NB4 (cell line): ENCODE results near the gene LRMDA.

Source experiments
- CTCF ChIP-seq: IDR thresholded peaks from one replicate; pipeline ENCODE4 v1.5.1; 2012; ENCODE audit warnings: low read depth, low read length
- MAX ChIP-seq: IDR thresholded peaks from 2 replicates; pipeline ENCODE4 v1.6.1; 2011; ENCODE audit warnings: low read depth, low read length
- POLR2A ChIP-seq: IDR thresholded peaks from 2 replicates; pipeline ENCODE4 v1.6.1; 2011; ENCODE audit warnings: mild to moderate bottlenecking; ENCODE audit not compliant: insufficient read length; ENCODE audit errors: extremely low read depth

- TF ChIP-seq CTCF (no peak), POLR2A (no peak), MAX (no peak)
These were observed 1146.0 kb downstream of the LRMDA start for GRCh38 chr10:76577455-76577854.
